RCC 7860 (cell line): Measurements from ENCODE around the gene KCNQ1OT1.
"Not testable (repeated sequence)": the region's sequence is repeated elsewhere in the genome, so short reads cannot be mapped to it uniquely, and the experiment has no call there.

Experiments used
- DNase-seq: peaks from one replicate; pipeline ENCODE4 v3.0.0-alpha.2; 2015; ENCODE audit warnings: low spot score
- FAIRE-seq: peaks from 2 replicates; lab custom pipeline; 2012; peaks lifted over from hg19 to GRCh38; lab: Jason Lieb, UNC

KCNQ1OT1 gene

DNA sequence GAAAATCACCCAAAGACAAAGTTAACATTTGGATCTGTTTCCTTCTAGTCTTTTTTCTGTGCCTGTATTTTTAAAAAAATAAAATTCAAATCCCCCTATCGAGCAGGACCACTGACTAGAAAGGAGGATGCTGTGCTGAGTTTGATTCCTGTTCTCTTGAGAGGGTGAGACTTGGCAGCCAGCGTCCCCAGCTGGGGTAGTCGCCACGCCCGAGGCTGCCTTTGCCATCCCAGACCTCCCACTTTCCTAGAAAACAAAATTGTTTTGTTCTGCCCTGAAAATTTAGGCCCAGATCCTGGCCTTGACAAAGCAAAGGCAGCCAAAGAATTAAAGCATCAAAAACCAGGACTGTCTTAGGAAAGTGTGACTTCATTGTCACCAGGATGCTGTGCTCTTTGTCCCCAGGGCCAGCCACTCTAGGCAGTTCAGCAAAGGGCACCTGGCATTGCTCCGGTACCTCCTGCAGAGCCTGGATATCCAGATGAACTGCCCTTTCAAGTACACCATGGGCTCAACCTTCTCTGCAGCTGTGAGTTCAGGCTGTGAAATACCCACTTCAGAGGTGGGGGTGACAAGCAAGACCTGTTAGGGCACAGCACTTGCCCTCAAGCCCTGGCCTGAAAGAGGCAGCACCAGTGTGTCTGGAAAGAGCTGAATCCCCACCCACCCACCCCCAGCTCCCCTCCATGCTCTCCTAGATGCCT is 44.6 kb downstream of the KCNQ1OT1 start:
- DNase-seq (no peak), FAIRE-seq (no peak)

DNA sequence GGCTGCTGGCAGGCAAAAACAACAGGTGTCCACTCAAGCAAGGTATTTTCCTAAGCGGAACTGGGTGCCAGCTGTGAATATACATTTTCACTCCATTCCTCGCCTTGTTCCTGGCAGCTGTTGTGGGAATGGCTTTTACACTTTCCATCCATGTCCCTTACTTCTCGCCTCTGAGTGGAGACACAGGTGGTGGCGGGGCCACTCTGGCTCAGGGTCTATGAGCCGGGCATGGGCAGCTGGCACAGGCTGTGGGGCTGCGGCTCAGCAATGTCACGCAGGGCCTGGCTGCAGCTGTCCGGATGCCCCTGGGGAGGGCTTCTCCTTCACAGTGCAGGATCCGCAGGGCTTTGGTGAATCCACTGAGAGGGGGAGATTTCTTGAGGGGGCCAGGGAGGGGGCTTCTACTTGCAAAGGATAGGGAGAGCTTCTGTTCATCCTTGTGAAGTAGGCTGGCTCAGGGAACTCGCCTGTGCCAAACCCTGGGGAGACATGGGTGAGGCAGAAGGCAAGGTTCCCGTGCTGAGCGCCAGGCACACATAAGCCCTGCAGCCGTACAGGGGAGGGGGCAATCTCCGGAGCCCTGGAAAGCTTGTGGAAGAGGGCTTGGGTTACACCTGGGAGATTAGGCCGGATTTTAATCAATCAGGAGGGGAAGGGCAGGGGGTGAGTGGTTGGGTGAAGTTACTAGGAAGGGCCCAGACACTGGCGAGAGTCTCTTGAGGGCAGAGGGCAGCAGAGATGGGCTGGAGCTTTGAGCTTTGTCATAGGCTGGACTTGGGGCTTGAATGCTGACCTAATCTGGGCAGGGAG is 45.7 kb downstream of the KCNQ1OT1 start:
- no peak for DNase-seq

DNA sequence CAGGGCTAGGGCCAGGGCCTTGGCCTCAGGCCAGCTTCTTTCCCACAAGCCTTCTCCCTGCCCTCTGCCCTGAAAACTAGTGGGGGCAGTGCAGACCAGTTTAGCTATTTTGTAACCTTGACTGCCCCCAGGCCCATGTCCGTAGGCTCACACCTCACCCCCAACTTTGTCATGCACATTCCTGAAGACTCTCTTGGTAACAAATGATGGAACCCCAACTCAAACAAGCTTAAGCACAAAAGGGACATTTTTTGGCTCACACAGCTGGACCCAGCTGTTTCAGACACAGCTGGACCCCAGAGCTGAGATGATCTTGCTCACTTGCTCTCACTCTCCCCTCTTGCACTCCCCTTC is 46.6 kb downstream of the KCNQ1OT1 start:
- DNase-seq (no peak), FAIRE-seq (no peak)

More for the DNA sequence above, 45.7 kb downstream of the KCNQ1OT1 start:
- FAIRE-seq, result no peak

DNA sequence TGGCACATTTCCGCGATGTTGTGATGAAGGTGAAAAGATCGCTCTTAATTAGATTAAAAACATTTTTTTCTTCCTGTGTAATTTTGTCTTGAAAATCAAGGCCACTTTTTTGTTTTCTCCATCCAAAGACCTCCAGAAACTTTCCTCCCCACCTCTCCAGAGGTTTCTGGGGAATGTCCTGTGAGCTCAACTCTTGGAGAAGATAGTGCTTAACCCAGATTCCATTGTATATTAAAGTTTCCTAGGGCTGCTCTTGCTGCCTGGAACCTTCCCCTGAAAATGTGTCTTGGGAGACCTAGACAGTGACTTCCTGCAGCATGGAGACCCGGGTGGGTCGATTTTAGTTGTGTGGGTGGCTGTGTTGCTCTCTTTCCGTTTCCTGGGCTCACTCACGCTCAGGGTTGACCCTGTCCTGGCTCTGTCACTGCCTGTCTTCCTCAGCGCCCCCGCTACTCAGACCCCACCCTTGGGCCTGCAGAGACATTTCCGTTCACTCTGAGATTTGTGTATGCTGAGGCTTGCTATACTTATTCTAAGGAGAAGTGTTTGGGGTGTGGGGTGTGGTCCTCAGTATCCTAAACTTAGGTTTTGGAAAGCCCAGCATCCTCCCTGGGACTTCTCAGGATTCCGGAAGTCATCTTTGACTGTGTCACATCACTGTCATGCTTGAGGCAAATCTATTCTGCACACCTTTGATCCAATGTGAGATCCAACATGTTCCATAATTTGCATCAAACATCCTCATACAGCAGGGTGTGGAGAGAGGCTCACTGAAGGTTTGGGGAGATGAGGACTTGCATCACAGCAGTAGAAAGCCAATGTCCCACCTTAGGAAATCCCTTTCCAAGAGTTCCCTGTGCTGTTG is 47.2 kb downstream of the KCNQ1OT1 start:
- DNase-seq (no peak), FAIRE-seq (no peak)

DNA sequence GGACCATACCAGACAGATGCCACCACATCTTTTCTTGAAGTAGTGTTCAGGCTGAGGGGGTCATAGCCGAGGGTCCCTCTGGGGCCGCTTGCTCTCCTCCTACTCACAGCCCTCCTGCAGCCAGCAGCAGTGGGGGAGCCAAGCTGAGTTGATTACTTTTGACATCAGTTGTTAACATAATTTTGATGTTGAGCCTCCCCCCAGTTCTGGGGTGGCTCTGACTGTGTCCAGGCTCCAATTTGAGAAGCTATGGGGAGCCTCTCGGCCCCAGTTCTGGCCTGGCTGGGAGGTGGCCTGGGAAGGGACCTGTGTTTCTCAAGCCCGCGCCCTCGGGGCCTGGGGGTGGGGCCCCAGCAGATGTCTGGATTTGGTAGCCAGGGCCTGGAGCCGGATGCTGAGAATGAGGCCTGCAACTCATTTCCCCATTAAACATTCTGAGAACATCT is 47.9 kb downstream of the KCNQ1OT1 start:
- DNase-seq (no peak), FAIRE-seq (no peak)

DNA sequence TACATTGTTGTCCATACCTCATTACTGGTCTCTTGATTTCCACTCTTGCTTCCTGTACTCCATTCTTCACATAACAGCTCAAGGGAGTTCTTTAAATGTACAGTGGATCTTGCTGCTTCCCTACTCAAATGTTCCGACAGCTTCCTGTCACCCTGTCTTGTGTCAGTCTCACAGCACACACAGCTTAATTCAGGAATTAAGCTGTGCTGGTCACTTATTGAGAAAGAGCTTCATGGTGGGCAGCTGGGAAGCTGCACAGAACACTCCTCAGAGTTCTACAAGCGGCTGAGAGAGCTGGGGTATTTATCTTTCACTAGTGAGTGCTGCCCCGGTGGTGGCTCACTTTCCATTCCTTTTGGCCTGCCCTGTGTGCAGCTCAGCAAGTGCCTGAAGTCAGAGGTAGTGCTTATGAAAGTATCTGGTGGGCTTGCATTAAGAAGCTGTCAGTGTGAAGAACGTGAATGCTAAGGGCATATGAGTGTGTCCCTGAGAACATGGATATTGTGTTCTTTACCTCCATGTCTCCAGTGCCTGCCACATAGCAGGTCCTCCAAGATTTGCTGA is 48.7 kb downstream of the KCNQ1OT1 start:
- FAIRE-seq, result no peak
- no peak for DNase-seq

DNA sequence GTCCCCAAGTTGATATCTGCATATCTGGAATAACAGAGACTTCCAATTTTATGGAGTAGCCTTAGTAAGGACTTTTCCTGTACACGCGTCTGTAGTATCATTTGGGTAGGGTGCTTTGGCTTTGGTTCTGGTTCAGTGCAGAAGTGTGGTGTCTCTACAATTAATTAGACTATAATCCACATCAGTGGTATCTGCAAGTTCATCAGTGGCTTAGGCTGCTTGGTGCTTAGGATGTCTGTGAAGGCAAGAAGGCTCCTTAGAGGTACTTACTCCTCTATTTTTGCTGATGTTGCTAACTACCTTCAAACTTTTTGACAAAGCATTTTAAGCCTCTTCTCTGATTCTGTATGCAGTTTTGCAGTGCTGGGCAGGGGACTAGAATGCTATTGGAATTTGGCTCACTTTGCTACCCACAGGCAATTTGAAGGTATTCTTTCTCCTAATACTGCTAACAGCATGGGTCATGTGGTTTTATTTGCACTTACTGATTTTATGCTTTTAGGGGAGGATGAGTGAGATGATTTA is 49.4 kb downstream of the KCNQ1OT1 start:
- DNase-seq (no peak), FAIRE-seq (no peak)

DNA sequence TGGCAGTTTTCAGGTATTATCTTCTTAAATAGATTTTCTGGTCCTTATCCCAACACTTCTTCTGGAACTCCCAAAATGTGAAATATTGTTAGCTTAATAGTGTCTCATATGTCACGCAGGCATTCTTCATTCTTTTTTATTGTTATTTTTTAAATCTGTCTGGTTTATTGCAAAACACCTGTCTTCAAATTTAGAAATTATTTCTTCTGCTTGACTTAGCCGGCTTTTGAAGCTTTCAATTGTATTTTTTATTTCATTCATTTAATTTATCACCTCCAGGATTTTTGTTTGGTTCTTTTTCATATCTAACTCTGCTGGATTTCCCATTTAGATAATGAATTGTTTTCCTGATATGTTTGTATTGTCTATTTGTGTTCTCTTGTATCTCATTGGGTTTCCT is 49.9 kb downstream of the KCNQ1OT1 start:
- DNase-seq, result no peak
- no peak for FAIRE-seq

DNA sequence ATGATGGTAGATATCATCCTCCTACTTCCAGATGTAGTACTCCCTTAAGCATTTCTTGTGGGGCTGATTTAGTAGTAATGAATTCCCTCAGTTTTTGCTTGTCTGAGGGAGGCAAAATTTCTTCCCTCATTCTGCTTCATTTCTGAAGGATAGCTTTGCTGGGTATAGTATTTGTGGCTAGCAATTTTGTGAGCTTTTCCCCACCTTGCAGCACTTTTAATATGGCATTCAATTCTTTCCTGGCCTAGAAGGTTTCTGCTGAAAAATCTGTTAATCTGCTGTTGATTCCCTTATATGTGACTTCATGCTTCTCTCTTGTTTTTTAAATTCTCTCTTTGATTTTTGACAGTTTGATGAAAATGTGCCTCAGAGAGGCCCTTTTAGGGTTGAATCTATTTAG is 50.4 kb downstream of the KCNQ1OT1 start:
- DNase-seq (no peak), FAIRE-seq (no peak)

DNA sequence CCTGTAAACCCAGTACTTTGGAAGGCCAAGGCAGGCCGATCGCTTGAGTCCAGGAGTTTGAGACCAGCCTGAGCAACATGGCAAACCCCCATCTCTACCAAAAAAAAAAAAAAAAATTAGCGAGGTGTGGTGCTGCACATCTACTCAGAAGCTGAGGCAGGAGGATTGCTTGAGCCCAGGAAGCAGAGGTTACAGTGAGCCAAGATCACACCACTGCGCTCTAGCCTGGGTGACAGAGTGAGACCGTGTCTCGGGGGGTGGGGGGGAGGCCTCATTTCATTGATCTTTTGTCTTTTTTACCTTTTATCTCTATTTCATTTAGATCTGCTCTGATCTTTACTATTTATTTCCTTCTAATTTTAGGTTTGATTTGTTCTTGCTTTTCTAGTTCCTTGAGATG is 51.8 kb downstream of the KCNQ1OT1 start:
- DNase-seq (no peak), FAIRE-seq (no peak)

DNA sequence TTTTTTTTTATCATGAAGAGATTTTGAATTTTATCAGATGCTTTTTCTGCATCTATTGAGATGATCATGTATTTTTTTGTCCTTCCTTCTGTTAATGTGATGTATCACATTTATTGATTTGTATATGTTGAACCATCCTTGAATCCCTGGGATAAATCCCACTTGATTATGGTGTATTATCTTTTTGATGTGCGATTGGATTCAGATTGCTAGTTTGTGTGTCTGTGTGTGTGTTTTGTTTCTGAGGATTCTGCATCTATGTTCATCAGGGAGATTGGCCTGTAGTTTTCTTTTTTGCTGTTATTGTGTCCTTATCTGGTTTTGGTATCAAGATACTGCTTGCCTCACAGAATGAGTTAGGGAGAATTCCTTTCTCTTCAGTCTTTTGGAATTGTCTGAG is 52.6 kb downstream of the KCNQ1OT1 start:
- DNase-seq, result no peak
- no peak for FAIRE-seq

DNA sequence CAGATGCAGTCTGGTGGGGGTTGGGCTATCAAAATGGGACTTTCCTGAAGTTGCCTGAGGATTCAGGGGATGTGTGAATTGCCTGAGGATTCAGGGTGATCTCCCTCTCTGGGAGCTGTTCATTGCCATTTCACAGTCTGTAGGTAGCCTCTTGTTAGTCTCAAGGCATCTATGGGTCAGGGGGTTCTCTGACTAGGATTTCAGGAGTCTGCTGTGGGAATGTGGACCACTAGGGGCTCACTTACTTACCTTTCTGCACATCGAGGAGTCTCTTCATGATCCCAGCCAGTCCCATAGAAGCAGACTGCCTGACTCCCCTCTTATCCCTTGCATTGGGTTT is 54.0 kb downstream of the KCNQ1OT1 start:
- FAIRE-seq, result no peak
- DNase-seq, result no peak

DNA sequence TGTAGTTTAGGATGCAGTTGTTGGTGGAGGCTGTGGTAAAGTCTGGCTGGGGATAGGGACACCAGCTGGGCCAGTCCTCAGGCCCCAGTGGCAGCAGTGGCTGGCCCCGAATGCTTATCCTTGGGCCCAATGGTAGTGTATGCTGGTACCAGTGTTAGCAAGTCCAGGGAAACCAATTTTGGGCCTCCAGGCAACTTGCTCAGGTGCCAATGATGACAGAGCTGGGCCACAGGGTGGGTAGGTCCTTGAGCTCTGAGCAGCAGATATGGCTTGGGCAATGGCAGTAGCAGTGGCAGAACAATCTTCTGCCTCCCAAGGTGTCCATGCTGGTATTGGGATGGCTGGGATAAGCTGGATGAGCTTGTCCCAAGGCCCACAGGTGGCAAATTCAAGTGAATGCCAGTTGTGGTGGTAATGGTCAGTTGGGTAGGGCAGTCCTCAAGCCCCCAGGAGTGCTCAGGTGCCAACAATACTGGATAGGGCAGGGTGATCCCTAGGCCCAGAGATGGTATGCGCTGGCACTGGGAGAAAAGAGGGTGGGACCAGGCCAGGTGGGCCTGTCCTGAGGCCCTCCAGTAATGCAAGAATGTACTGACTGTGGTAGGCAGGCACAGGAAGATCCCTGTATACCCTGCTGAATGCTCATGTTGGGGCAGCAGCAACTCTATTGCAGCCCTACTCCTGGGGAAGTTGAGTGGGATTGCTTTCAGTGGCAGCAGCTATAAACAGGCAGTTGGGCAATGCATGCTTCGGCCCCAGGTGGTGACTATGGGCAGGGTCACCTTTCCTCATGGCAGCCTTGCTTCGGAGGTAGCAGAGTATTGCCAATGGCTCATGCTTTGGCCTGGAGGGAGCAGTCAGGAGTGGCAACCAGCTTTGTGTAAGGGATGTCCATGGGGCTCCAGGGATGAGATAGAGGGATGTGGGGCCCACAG is 54.7 kb downstream of the KCNQ1OT1 start:
- FAIRE-seq, result no peak
- no peak for DNase-seq

DNA sequence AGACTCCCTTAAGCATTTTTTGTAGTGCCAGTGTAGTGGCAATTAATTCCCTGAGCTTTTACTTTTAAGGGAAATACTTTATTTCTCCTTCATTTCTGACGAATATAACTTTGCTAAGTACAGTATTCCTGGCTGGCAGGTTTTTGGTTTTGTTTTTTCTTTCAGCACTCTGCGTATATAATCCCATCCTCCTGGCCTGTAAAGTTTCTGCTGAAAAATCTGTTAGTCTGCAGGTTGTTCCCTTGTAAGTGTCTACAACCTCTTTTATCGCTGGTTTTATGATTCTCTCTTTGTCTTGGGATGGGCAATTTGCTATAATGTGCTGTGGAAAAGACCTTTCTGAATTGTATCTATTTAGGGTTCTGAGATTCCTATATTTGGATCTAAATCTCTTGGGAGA is 56.0 kb downstream of the KCNQ1OT1 start:
- FAIRE-seq, result no peak
- DNase-seq, result no peak

DNA sequence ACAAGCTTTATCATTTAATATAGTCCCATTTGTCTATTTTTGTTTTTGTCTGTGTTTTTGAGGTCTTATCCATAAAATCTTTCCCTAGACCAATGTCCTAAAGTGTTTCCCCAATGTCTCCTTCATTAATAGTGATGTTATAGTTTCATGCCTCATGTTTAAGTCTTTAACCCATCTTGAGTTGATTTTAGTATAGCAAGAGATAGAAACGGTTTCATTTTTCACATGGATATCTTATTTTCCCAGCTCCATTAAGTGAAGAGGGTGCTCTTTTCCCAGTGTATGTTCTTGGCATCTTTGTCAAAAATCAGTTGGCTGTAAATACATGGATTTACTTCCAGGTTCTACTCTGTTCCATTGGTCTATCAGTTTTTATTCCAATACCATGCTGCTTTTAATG is 58.2 kb downstream of the KCNQ1OT1 start:
- DNase-seq (no peak), FAIRE-seq (no peak)

DNA sequence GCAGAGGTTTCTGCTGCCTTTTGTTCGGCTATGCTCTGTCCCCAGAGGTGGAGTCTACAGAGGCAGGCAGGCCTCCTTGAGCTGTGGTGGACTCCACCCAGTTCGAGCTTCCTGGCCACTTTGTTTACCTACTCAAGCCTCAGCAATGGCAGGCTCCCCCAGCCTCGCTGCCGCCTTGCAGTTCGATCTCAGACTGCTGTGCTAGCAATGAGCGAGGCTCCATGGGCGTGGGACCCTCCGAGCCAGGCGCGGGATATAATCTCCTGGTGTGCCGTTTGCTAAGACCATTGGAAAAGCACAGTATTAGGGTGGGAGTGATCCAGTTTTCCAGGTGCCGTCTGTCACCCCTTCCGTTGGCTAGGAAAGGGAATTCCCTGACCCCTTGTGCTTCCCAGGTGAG is 60.0 kb downstream of the KCNQ1OT1 start:
- DNase-seq, FAIRE-seq: not testable (repeated sequence)

DNA sequence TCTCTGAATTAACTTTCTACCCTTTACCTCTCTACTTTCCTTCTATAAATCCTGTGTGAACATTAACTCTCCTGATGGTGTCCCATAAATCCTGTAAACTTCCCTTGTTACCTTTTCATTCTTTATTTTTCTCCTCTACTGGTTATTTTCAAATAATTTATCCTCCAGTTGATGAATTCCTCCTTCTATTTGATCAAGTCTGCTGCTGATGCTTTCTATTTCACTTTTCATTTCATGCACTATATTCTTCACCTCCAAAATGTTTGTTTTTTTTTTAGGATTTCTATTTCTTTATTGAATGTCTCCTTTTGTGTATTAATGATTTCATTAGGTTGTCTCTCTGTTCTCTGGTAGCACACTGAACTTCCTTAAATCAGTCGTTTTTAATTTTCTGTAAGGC is 68.6 kb downstream of the KCNQ1OT1 start:
- FAIRE-seq (no peak), DNase-seq (no peak)

DNA sequence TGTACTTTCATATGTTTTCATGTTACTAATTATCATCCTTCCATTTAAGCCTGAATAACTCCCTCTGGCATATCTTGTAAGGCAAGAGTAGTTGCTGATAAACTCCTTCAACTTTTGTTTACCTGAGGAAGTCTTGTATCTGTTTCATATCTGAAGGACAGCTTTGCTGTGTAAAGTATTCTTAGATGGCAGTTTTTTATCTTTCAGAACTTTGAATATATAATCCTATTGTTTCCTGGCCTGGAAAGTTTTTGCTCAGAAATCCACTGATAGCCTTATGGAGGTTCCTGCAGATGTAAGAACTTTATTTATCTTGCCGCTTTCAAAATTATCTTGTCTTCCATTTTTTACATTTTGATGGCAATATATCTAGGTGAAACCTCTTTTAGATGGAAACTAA is 69.1 kb downstream of the KCNQ1OT1 start:
- FAIRE-seq, result no peak
- DNase-seq, result no peak

DNA sequence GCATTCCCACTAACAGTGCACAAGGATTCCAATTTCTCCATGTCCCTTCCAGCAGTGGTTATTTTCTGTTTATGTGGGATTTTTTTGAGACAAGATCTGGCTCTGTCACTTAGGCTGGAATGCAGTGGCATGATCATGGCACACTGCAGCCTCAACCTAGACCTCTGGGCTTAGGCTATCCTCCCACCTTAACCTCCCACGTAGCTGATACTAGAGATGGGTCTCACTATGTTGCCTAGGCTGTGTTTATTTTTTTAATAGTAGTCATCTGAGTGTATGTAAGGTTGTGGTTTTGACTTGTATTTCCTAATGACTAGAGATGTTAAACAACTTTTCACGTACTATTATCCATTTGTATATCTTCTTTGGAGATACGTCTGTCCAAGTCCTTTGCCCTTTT is 74.6 kb downstream of the KCNQ1OT1 start:
- FAIRE-seq (no peak), DNase-seq (no peak)

DNA sequence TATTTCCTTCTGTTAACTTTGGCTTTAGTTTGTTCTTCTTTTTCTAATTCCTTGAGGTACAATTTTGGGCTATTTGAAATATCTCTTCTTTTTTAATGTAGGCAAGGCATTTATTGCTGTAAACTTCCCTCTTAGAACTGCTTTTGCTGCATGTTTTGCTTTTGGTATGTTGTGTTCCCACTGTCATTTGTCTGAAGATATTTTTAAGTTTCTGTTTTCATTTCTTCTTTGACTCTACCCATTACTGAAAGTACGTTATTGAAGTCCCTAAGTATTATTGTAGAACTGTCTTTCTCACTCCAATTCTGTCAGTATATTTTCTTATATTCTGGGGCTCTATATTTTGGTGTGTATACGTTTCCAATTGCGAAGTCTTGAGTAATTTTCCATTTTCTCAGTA is 77.9 kb downstream of the KCNQ1OT1 start:
- FAIRE-seq (no peak), DNase-seq (no peak)
